Measurements from ENCODE around the gene PPARG. TPM values are rescaled to one million over a fixed set of nuclear protein-coding genes. Genes with fewer than 3 reads are reported as not detected.

The PPARG gene
- total and polyA plus RNA-seq, 2 experiments from 2014 or later = 0.49 to 0.76 TPM

- H3F3A ChIP-seq (ENCODE audit: insufficient read depth) = peaks cover 4% of the 10 kb centered on the region; the same call in 1 of the 2 replicates
- no peak overlapping the region for H3K9ac ChIP-seq
- H3K9me3 ChIP-seq (ENCODE audit: low read depth) = no peaks in the 10 kb centered on the region
- H3K36me3 ChIP-seq (ENCODE audit: low read depth) = no peaks in the 10 kb centered on the region
- peak; percentile 42 for DNase-seq
- no peaks in the 10 kb centered on the region for H3K27me3 ChIP-seq (replicated peaks; ENCODE audit: insufficient read depth)
- H3K27ac ChIP-seq = no peak overlapping the region
- H3K4me3 ChIP-seq = no peak overlapping the region
- H3K4me1 ChIP-seq (ENCODE audit: insufficient read depth) = peaks cover 7% of the 10 kb centered on the region; the same call in 1 of the 2 replicates
- TF ChIP-seq EZH2phosphoT487 (IDR thresholded peaks at IDR 0.05; ENCODE audit: insufficient read depth, low read depth) = no peak
- no peak for TF ChIP-seq EZH2 (IDR thresholded peaks at IDR 0.05; ENCODE audit: insufficient read depth, poor library complexity, severe bottlenecking)
- no peaks in the 10 kb centered on the region for H4K20me1 ChIP-seq (ENCODE audit: insufficient read depth)
- WGBS, 2 experiments (ENCODE audit: low coverage in 1 of 2, low lambda C conversion rate in 2 of 2, missing lambda C conversion rate in 2 of 2) = 26 to 27% methylated on average over 2 of the region's 2 CpGs
- H3K79me2 ChIP-seq (ENCODE audit: insufficient read depth) = no peaks in the 10 kb centered on the region
- in situ Hi-C loops (cut with MboI) = no loop called here
- no peak overlapping the region for H3K4me2 ChIP-seq (ENCODE audit: unreplicated experiment)
- no peak overlapping the region for H2AFZ ChIP-seq
- no peaks in the 10 kb centered on the region for H3K9me2 ChIP-seq (ENCODE audit: insufficient read depth)
Measured at GRCh38 chr3:12370758-12371157, 81.9 kb downstream of the PPARG start.

- no peak overlapping the region for H3K4me3 ChIP-seq
- no peaks in the 10 kb centered on the region for H3K27me3 ChIP-seq (replicated peaks; ENCODE audit: insufficient read depth)
- no peak overlapping the region for H3K27ac ChIP-seq
- peaks cover 7% of the 10 kb centered on the region; the same call in 1 of the 2 replicates for H3K4me1 ChIP-seq (ENCODE audit: insufficient read depth)
- no peaks in the 10 kb centered on the region for H4K20me1 ChIP-seq (ENCODE audit: insufficient read depth)
- H3K9me2 ChIP-seq (ENCODE audit: insufficient read depth) = no peaks in the 10 kb centered on the region
- no peak for DNase-seq
- no peak for TF ChIP-seq EZH2 (IDR thresholded peaks at IDR 0.05; ENCODE audit: insufficient read depth, poor library complexity, severe bottlenecking)
- no peak for TF ChIP-seq EZH2phosphoT487 (IDR thresholded peaks at IDR 0.05; ENCODE audit: insufficient read depth, low read depth)
- no peak overlapping the region for H3K9ac ChIP-seq
- in situ Hi-C loops (cut with MboI) = no loop called here
- no peaks in the 10 kb centered on the region for H3K9me3 ChIP-seq (ENCODE audit: low read depth)
- H3K79me2 ChIP-seq (ENCODE audit: insufficient read depth) = no peaks in the 10 kb centered on the region
- H2AFZ ChIP-seq = no peak overlapping the region
- H3K36me3 ChIP-seq (ENCODE audit: low read depth) = no peaks in the 10 kb centered on the region
- H3F3A ChIP-seq (ENCODE audit: insufficient read depth) = peaks cover 4% of the 10 kb centered on the region; the same call in 1 of the 2 replicates
- WGBS, 2 experiments (ENCODE audit: low coverage in 1 of 2, low lambda C conversion rate in 2 of 2, missing lambda C conversion rate in 2 of 2) = 83 to 84% methylated on average over 6 of the region's 6 CpGs
- H3K4me2 ChIP-seq (ENCODE audit: unreplicated experiment) = no peak overlapping the region
Measured at GRCh38 chr3:12371525-12372140, 82.8 kb downstream of the PPARG start.

DNA sequence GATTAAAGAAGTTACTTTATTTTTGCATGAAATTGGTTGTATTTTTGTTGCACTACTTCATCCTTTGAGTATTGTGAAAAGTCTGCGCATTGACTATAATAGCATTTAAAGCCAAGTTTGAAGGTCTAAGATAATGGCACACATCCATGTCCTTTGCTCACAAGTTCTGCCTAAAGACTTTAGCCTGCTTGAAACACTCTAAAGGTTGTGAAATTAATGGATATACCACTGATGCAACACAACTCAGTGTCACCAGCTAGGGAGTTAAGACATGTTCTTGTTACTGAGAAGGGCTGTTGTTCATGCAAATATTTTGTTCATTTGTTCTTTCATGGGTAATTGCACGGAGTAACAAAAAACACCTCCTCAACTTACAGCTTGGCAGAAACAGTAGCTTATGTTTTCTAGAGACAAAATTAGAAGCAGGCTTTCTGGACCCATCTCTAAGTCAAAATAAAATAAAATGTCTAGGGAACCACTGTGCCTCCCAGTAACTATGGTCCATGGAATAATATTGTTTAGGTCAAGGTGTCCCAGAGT lies 83.9 kb downstream of the PPARG start:
- H3K36me3 ChIP-seq (ENCODE audit: low read depth) = no peaks in the 10 kb centered on the region
- H3K9me2 ChIP-seq (ENCODE audit: insufficient read depth) = no peaks in the 10 kb centered on the region
- DNase-seq = no peak
- no peaks in the 10 kb centered on the region for H4K20me1 ChIP-seq (ENCODE audit: insufficient read depth)
- H3K27ac ChIP-seq = no peak overlapping the region
- H3K9ac ChIP-seq = no peak overlapping the region
- no peaks in the 10 kb centered on the region for H3K9me3 ChIP-seq (ENCODE audit: low read depth)
- peaks cover 4% of the 10 kb centered on the region; the same call in 1 of the 2 replicates for H3F3A ChIP-seq (ENCODE audit: insufficient read depth)
- no peaks in the 10 kb centered on the region for H3K79me2 ChIP-seq (ENCODE audit: insufficient read depth)
- no peak overlapping the region for H3K4me2 ChIP-seq (ENCODE audit: unreplicated experiment)
- no peak overlapping the region for H3K4me3 ChIP-seq
- no peak for TF ChIP-seq EZH2 (IDR thresholded peaks at IDR 0.05; ENCODE audit: insufficient read depth, poor library complexity, severe bottlenecking)
- TF ChIP-seq EZH2phosphoT487 (IDR thresholded peaks at IDR 0.05; ENCODE audit: insufficient read depth, low read depth) = no peak
- no peak overlapping the region for H2AFZ ChIP-seq
- no peaks in the 10 kb centered on the region for H3K27me3 ChIP-seq (replicated peaks; ENCODE audit: insufficient read depth)
- WGBS, 2 experiments (ENCODE audit: low coverage in 1 of 2, low lambda C conversion rate in 2 of 2, missing lambda C conversion rate in 2 of 2) = 49 to 58% methylated on average over 2 of the region's 2 CpGs
- peaks cover 7% of the 10 kb centered on the region; the same call in 1 of the 2 replicates for H3K4me1 ChIP-seq (ENCODE audit: insufficient read depth)
- in situ Hi-C loops (cut with MboI) = no loop called here

DNA sequence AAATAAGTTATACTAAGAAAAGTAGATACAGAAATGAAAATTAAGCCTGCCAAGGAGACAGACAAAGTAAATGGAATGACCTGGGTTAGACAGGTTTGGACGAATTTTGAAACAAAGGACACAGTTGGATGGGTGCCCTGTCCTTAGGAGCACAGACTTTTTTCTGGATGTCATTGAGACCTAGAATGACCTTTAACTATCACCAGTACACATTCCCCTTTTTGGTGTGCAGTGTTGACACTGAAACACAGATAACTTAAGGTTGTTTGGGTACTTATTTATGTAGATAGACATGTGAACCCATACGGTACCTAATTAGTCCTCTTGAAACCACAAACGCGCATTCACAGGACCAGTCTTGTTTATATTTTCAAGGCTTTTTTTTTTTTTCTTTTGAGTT lies 86.7 kb downstream of the PPARG start:
- Histone ChIP-seq H3K4me2 (ENCODE audit: unreplicated experiment) (no peak overlapping the region), H3K4me3 (no peak overlapping the region), H3K79me2 (ENCODE audit: insufficient read depth) (no peaks in the 10 kb centered on the region), H3K27ac (no peak overlapping the region), H3F3A (ENCODE audit: insufficient read depth) (no peaks in the 10 kb centered on the region), H3K9me3 (ENCODE audit: low read depth) (no peaks in the 10 kb centered on the region), H3K36me3 (ENCODE audit: low read depth) (no peaks in the 10 kb centered on the region), H3K9me2 (ENCODE audit: insufficient read depth) (no peaks in the 10 kb centered on the region), H2AFZ (no peak overlapping the region), H3K4me1 (ENCODE audit: insufficient read depth) (no peaks in the 10 kb centered on the region), H4K20me1 (ENCODE audit: insufficient read depth) (no peaks in the 10 kb centered on the region), H3K27me3 (replicated peaks; ENCODE audit: insufficient read depth) (no peaks in the 10 kb centered on the region), H3K9ac (no peak overlapping the region)
- WGBS, 2 experiments (ENCODE audit: low coverage in 1 of 2, low lambda C conversion rate in 2 of 2, missing lambda C conversion rate in 2 of 2) = 73 to 78% methylated on average over 4 of the region's 4 CpGs
- in situ Hi-C loops (cut with MboI) = no loop called here
- TF ChIP-seq EZH2phosphoT487 (IDR thresholded peaks at IDR 0.05; ENCODE audit: insufficient read depth, low read depth) (no peak), EZH2 (IDR thresholded peaks at IDR 0.05; ENCODE audit: insufficient read depth, poor library complexity, severe bottlenecking) (no peak)
- no peak for DNase-seq
